GM13977 (cell line): ENCODE results near the gene CCL13.

Experiments
- DNase-seq: peaks from one replicate; pipeline ENCODE4 v3.0.0; 2012; ENCODE audit warnings: low spot score
- CTCF ChIP-seq: IDR thresholded peaks from 2 replicates; pipeline ENCODE4 v1.5.1; 2012; ENCODE audit warnings: mild to moderate bottlenecking, control low read depth; ENCODE audit not compliant: insufficient read depth; ENCODE audit errors: extremely low read depth, missing control alignments
- in situ Hi-C: fragments of 300-500 bp; cut with MboI; formaldehyde crosslinking; loops from one replicate; pipeline ENCODE4 v1.12.0; 2022; ENCODE audit warnings: low sequenced_read_pairs, low pct_unique_long_range_greater_than_20kb, mixed read lengths, inconsistent platforms; ENCODE audit not compliant: unreplicated experiment

CCL13 gene

GRCh38 chr17:34347063-34347462 is 9.2 kb upstream of the CCL13 start:
- no peak for DNase-seq
- TF ChIP-seq CTCF = no peak
- in situ Hi-C loops = no loop called here

GRCh38 chr17:34349751-34350150 is 6.5 kb upstream of the CCL13 start:
- no peak for TF ChIP-seq CTCF
- in situ Hi-C loops = no loop called here
- DNase-seq = no peak

GRCh38 chr17:34351096-34351495 is 5.2 kb upstream of the CCL13 start:
- TF ChIP-seq CTCF = no peak
- in situ Hi-C loops = no loop called here
- DNase-seq = no peak

- in situ Hi-C loops = no loop called here
These were observed 4.1 kb upstream of the CCL13 start for GRCh38 chr17:34352191-34352590.

GRCh38 chr17:34354637-34355036 is 1.6 kb upstream of the CCL13 start:
- TF ChIP-seq CTCF = no peak
- in situ Hi-C loops = no loop called here
- DNase-seq = no peak

More at GRCh38 chr17:34352191-34352590, 4.1 kb upstream of the CCL13 start:
- no peak for TF ChIP-seq CTCF
- no peak for DNase-seq

GRCh38 chr17:34357398-34357797 is 1.1 kb downstream of the CCL13 start:
- in situ Hi-C loops = no loop called here
- DNase-seq = no peak

More at GRCh38 chr17:34357398-34357797, 1.1 kb downstream of the CCL13 start:
- no peak for TF ChIP-seq CTCF
